HepG2 (cell line): ENCODE measurements around the gene CACNA1I. TPM values are rescaled to one million over a fixed set of nuclear protein-coding genes. Genes with fewer than 3 reads are reported as not detected.

Experiments used
- ATAC-seq: fragments of 200-7000 bp; cut with Tn5 transposase; 3 replicates; pipeline ENCODE4 v1.9.1; 2020; ENCODE audit warnings: mild to moderate bottlenecking, moderate library complexity
- BruUV-seq: library from RNA; stranded (reverse); fragments of 400-500 nt; replicated peaks from 2 replicates; lab custom pipeline; 2021; lab: Mats Ljungman, UMichigan
- CTCF ChIA-PET: fragments of 300-600 bp; formaldehyde crosslinking; extraction: SDS; loops from one replicate; lab custom pipeline; 2021; ENCODE audit warnings: low total read pairs, inconsistent platforms, low intra/inter-chr PET ratio; lab: Yijun Ruan, JAX
- POLR2A ChIA-PET: fragments of 350-600 bp; sonication (Branson Sonifier 250); formaldehyde crosslinking; loops from one replicate; lab custom pipeline; 2020; ENCODE audit warnings: antibody characterized with exemption, inconsistent platforms; lab: Yijun Ruan, JAX
- DNase-seq: peaks from one replicate; pipeline ENCODE4 v3.0.0-alpha.2; 2015; ENCODE audit warnings: low spot score
- FAIRE-seq: peaks from 3 replicates; lab custom pipeline; 2011; peaks lifted over from hg19 to GRCh38; lab: Jason Lieb, UNC
- H2AFZ ChIP-seq: one replicate; pipeline ENCODE4 v1.6.1; 2011; ENCODE audit warnings: low read length, inconsistent platforms
- H3K27ac ChIP-seq: fragments of 300-600 bp; 3 replicates; pipeline ENCODE4 v1.8.0; 2011; ENCODE audit warnings: mixed run types, mild to moderate bottlenecking, mixed read lengths, low read length, inconsistent platforms; ENCODE audit not compliant: insufficient read depth; ENCODE audit errors: extremely low read length
- H3K27me3 ChIP-seq, 2 experiments: fragments of 200-600 bp in 1 of 2; 2 replicates in 1 of 2; 3 replicates in 1 of 2; pipeline versions ENCODE4 v1.6.0 to v1.8.0; 2011; ENCODE audit warnings: low read length in 2 of 2, mild to moderate bottlenecking in 2 of 2, moderate library complexity in 2 of 2, inconsistent platforms in 1 of 2; ENCODE audit not compliant: insufficient read depth in 2 of 2, control insufficient read depth in 1 of 2
- H3K36me3 ChIP-seq, 2 experiments: fragments of 200-600 bp in 1 of 2; replicated peaks in 1 of 2; 2 replicates in 1 of 2; 3 replicates in 1 of 2; pipeline versions ENCODE4 v1.5.1 to v1.8.0; 2011; ENCODE audit warnings: low read length in 2 of 2, inconsistent platforms in 1 of 2; ENCODE audit not compliant: insufficient read depth in 2 of 2, control insufficient read depth in 1 of 2
- H3K4me1 ChIP-seq: 2 replicates; pipeline ENCODE4 v1.5.1; 2012; ENCODE audit warnings: low read length, inconsistent platforms; ENCODE audit not compliant: insufficient read depth
- H3K4me2 ChIP-seq: 2 replicates; pipeline ENCODE4 v1.6.0; 2011; ENCODE audit warnings: low read depth, low read length, inconsistent platforms
- H3K4me3 ChIP-seq, 3 experiments: fragments of 200-600 bp in 1 of 3; sonication (generic), shearing (Covaris generic) in 1 of 3; replicated peaks in 1 of 3; 2 replicates each; pipeline ENCODE4 v1.5.1; 2011 to 2016; ENCODE audit warnings: low read length in 3 of 3, inconsistent platforms in 2 of 3, low read depth in 2 of 3, mild to moderate bottlenecking in 2 of 3, control low read depth in 1 of 3, mixed read lengths in 1 of 3; ENCODE audit not compliant: insufficient read depth in 1 of 3
- H3K79me2 ChIP-seq: one replicate; pipeline ENCODE4 v1.6.1; 2011; ENCODE audit warnings: low read length, inconsistent platforms; ENCODE audit not compliant: insufficient read depth
- H3K9ac ChIP-seq: 2 replicates; pipeline ENCODE4 v1.6.0; 2011; ENCODE audit warnings: mild to moderate bottlenecking, low read depth, low read length, inconsistent platforms; ENCODE audit not compliant: insufficient read depth
- H3K9me3 ChIP-seq: 2 replicates; pipeline ENCODE4 v1.5.1; 2012; ENCODE audit warnings: mild to moderate bottlenecking, low read length
- H4K20me1 ChIP-seq: 2 replicates; pipeline ENCODE4 v1.6.0; 2011; ENCODE audit warnings: inconsistent platforms, mild to moderate bottlenecking, low read length, moderate library complexity; ENCODE audit not compliant: insufficient read depth
- ATF7-NPFF ChIP-seq: sonication (generic); formaldehyde crosslinking; IDR thresholded peaks from 2 replicates; pipeline ENCODE4 v1.8.1; 2023; ENCODE audit warnings: mild to moderate bottlenecking, low read depth, missing genetic modification reagents, moderate library complexity
- FOXC1 ChIP-seq: sonication (generic); formaldehyde crosslinking; IDR thresholded peaks from 2 replicates; pipeline ENCODE4 v1.8.0; 2022; ENCODE audit warnings: mild to moderate bottlenecking, missing genetic modification reagents, borderline replicate concordance
- GZF1 ChIP-seq: sonication (generic); formaldehyde crosslinking; IDR thresholded peaks from 2 replicates; pipeline ENCODE4 v1.5.1; 2020; ENCODE audit warnings: mild to moderate bottlenecking, missing genetic modification reagents
- ISL2 ChIP-seq: sonication (generic); formaldehyde crosslinking; IDR thresholded peaks from 2 replicates; pipeline ENCODE4 v1.5.0; 2020; ENCODE audit warnings: missing genetic modification reagents
- KLF13 ChIP-seq: sonication (generic); formaldehyde crosslinking; IDR thresholded peaks from 2 replicates; pipeline ENCODE4 v1.4.0; 2020; ENCODE audit warnings: mild to moderate bottlenecking, missing genetic modification reagents
- POGK ChIP-seq: sonication (generic); formaldehyde crosslinking; conservative IDR thresholded peaks from 2 replicates; pipeline ENCODE4 v1.8.0; 2022; ENCODE audit warnings: mild to moderate bottlenecking, moderate library complexity, missing genetic modification reagents
- ZBTB40 ChIP-seq, 2 experiments: fragments of 450-650 bp in 1 of 2; sonication (generic) in 1 of 2; formaldehyde crosslinking in 1 of 2; IDR thresholded peaks; 2 replicates each; pipeline versions ENCODE4 v1.6.1 to v1.8.0; 2016 to 2022; ENCODE audit warnings: antibody characterized with exemption in 1 of 2, mild to moderate bottlenecking in 1 of 2, missing genetic modification reagents in 1 of 2
- ZNF326 ChIP-seq: sonication (generic); formaldehyde crosslinking; IDR thresholded peaks from 2 replicates; pipeline ENCODE4 v1.4.0; 2020; ENCODE audit warnings: missing genetic modification reagents, borderline replicate concordance
- ZSCAN12 ChIP-seq: sonication (generic); formaldehyde crosslinking; IDR thresholded peaks from 2 replicates; pipeline ENCODE4 v1.9.0; 2021; ENCODE audit warnings: mild to moderate bottlenecking, missing genetic modification reagents
- WGBS: methylation state at CpG from one replicate; pipeline ENCODE4 v1.1.6; 2017; ENCODE audit warnings: low lambda C conversion rate; 5-methylcytosine and 5-hydroxymethylcytosine counted together
- in situ Hi-C: cut with HindIII; loops from 2 replicates; pipeline ENCODE4 v1.10.0; 2017; ENCODE audit warnings: low pct_unique_long_range_greater_than_20kb; ENCODE audit not compliant: extremely low pct_ligation_motif_present
- intact Hi-C: fragments of 100-400 bp; cut with micrococcal nuclease; formaldehyde crosslinking; loops from one replicate; pipeline ENCODE4 v1.10.0; 2022; ENCODE audit not compliant: unreplicated experiment
- polyA plus RNA-seq, 8 experiments: library from polyadenylated mRNA; depleted of rRNA in 3 of 8; stranded (reverse) in 7 of 8; unstranded in 1 of 8; fragments of >200 nt; fragmentation: Illumina TruSeq in 4 of 8; extraction: Trizol in 4 of 8; gene quantifications; 2 replicates each; pipeline versions ENCODE4 v1.2.1 to v1.2.3, GENCODE V29; 2011 to 2016; ENCODE audit warnings: low read depth in 4 of 8, missing spikeins in 1 of 8, mixed read lengths in 1 of 8; ENCODE audit not compliant: insufficient read depth in 1 of 8
- total RNA-seq, 5 experiments: library from RNA; depleted of rRNA; stranded (reverse); fragments of >200 nt; fragmentation: Illumina TruSeq; extraction: Trizol; gene quantifications; 2 replicates each; pipeline ENCODE4 v1.2.3, GENCODE V29; 2016; ENCODE audit warnings: low read depth in 1 of 5

Gene CACNA1I
- total and polyA plus RNA-seq, 2 of the 13 experiments (the other 11 are each of a cell fraction or from before 2014, with no cell fraction given): not detected

GRCh38 chr22:39532215-39533073, 38.1 kb upstream of the CACNA1I start, which contains the start of gene RPS19BP1 (continued):
- TF ChIP-seq ZSCAN12: peak; percentile 59; the same call in 1 of the 2 replicates
- peak; percentile 92 for TF ChIP-seq FOXC1 (CRISPR knock-in tag)
- peak; percentile 82; the same call in 1 of the 2 replicates for TF ChIP-seq KLF13 (CRISPR knock-in tag)
- peak; percentile 66; the same call in 1 of the 2 replicates for TF ChIP-seq POGK (CRISPR knock-in tag)
- no peak for TF ChIP-seq ZNF326 (CRISPR knock-in tag)
- 0 out of 2 replicates have a peak, but pooled peaks have one; percentile 3 for TF ChIP-seq ATF7-NPFF (CRISPR knock-in tag)
- TF ChIP-seq ISL2 (CRISPR knock-in tag): 0 out of 2 replicates have a peak, but pooled peaks have one; percentile 48

GRCh38 chr22:39534092-39534506, 36.5 kb upstream of the CACNA1I start:
- POLR2A ChIA-PET: interaction anchor here (1.0 to 4.1 kb wide), 10 partner anchors 11 to 510 kb away, joined by 3 to 15 read pairs (median 8); partner anchors contain the start of genes ATF4, MIEF1 and RPL3
- peak overlapping the region; percentile 92 for H2AFZ ChIP-seq
- no peak for TF ChIP-seq ZBTB40 (IDR thresholded peaks at IDR 0.05)
- TF ChIP-seq ZBTB40 (CRISPR knock-in tag; IDR thresholded peaks at IDR 0.05): no peak
- no peak for TF ChIP-seq GZF1 (CRISPR knock-in tag)

More at GRCh38 chr22:39534092-39534506, 36.5 kb upstream of the CACNA1I start:
- peak; percentile 73 for DNase-seq
- H3K4me3 ChIP-seq: peak overlapping the region; percentile 55 to 77 (median 59)
- peaks cover 52% of the 10 kb centered on the region for H3K4me1 ChIP-seq
- WGBS: 16% methylated on average over 5 of the region's 12 CpGs
- peaks cover 18% of the 10 kb centered on the region for H3K79me2 ChIP-seq
- intact Hi-C loops: loop anchor here (2.0 kb wide), 1 partner anchor 503 kb away; no protein-coding TSS in a partner anchor
- H4K20me1 ChIP-seq: peaks cover 6% of the 10 kb centered on the region
- H3K9me3 ChIP-seq: no peaks in the 10 kb centered on the region
- H3K4me2 ChIP-seq: peak overlapping the region; percentile 95
- in situ Hi-C loops: no loop called here
- peaks cover 2 to 8% of the 10 kb centered on the region in 2 experiments; a peak in 3 of 5 replicates for H3K36me3 ChIP-seq
- peak; percentile 62 for ATAC-seq
- no TSS peak for BruUV-seq
- CTCF ChIA-PET: interaction anchor here (0.7 to 4.0 kb wide), 5 partner anchors 38 to 815 kb away, joined by 3 to 21 read pairs (median 8); no protein-coding TSS in a partner anchor
- FAIRE-seq: no peak
- peaks cover 0 to 14% of the 10 kb centered on the region in 2 experiments; a peak in 3 of 5 replicates for H3K27me3 ChIP-seq
- peak overlapping the region; percentile 56 for H3K27ac ChIP-seq
- peak overlapping the region; percentile 57 for H3K9ac ChIP-seq
